B cell (primary cell): Measurements from ENCODE around the gene WFIKKN2. TPM values are rescaled to one million over a fixed set of nuclear protein-coding genes. Genes with fewer than 3 reads are reported as not detected.

Source experiments
- ATAC-seq: fragments of 200-7000 bp; cut with Tn5 transposase; one replicate; pipeline ENCODE4 v1.10.0; 2021; ENCODE audit warnings: low read depth, mild to moderate bottlenecking, moderate number of reproducible peaks, moderate library complexity
- CTCF ChIA-PET: fragments of 350-600 bp; sonication (Branson Sonifier 250); formaldehyde crosslinking; loops from one replicate; lab custom pipeline; 2021; ENCODE audit warnings: antibody characterized with exemption, inconsistent platforms; lab: Charles Lee
- POLR2A ChIA-PET: fragments of 350-600 bp; sonication (Branson Sonifier 250); formaldehyde crosslinking; loops from one replicate; lab custom pipeline; 2021; ENCODE audit warnings: antibody characterized with exemption; lab: Charles Lee
- DNase-seq: peaks from one replicate; pipeline ENCODE4 v3.0.0; 2013
- H2AFZ ChIP-seq: 2 replicates; pipeline ENCODE4 v1.6.1; 2012; ENCODE audit warnings: mild to moderate bottlenecking, low read depth, low read length; ENCODE audit not compliant: insufficient read depth, poor library complexity, severe bottlenecking
- H3K27ac ChIP-seq, 2 donors: 1 replicate in 1 of 2; 2 replicates in 1 of 2; pipeline ENCODE4 v1.5.1; 2012 to 2013; ENCODE audit warnings: low read length in 2 of 2, mild to moderate bottlenecking in 2 of 2, moderate library complexity in 1 of 2
- H3K27me3 ChIP-seq, 4 experiments: fragments of 200-600 bp in 1 of 4; sonication (generic) in 1 of 4; replicated peaks in 1 of 4; 1 replicate in 2 of 4; 2 replicates in 2 of 4; pipeline versions ENCODE4 v1.6.1 to v1.7.0; 2013 to 2016; ENCODE audit warnings: low read length in 3 of 4, mild to moderate bottlenecking in 2 of 4, mixed read lengths in 1 of 4, moderate library complexity in 1 of 4; ENCODE audit not compliant: insufficient read depth in 4 of 4, control insufficient read depth in 3 of 4; ENCODE audit errors: control extremely low read depth in 1 of 4
- H3K36me3 ChIP-seq, 2 experiments: replicated peaks in 1 of 2; 1 replicate in 1 of 2; 2 replicates in 1 of 2; pipeline versions ENCODE4 v1.6.1 to v1.7.1; 2013; ENCODE audit warnings: low read length in 1 of 2; ENCODE audit not compliant: insufficient read depth in 2 of 2, control insufficient read depth in 1 of 2; ENCODE audit errors: control extremely low read depth in 1 of 2, extremely low read depth in 1 of 2
- H3K4me1 ChIP-seq, 2 donors: fragments of 200-600 bp in 1 of 2; sonication (generic) in 1 of 2; 1 replicate in 1 of 2; 2 replicates in 1 of 2; pipeline versions ENCODE4 v1.5.1 to v1.6.1; 2013 to 2017; ENCODE audit warnings: low read length in 2 of 2; ENCODE audit not compliant: control insufficient read depth in 2 of 2, insufficient read depth in 2 of 2
- H3K4me2 ChIP-seq: replicated peaks from 2 replicates; pipeline ENCODE3; 2012; ENCODE audit warnings: mild to moderate bottlenecking, low read depth, low read length; ENCODE audit not compliant: poor library complexity, severe bottlenecking
- H3K4me3 ChIP-seq, 5 experiments: fragments of 200-600 bp in 1 of 5; sonication (generic) in 1 of 5; 1 replicate in 3 of 5; 2 replicates in 2 of 5; pipeline versions ENCODE4 v1.5.1 to v1.7.0; 2011 to 2016; ENCODE audit warnings: low read length in 4 of 5, mild to moderate bottlenecking in 4 of 5, low read depth in 2 of 5, control low read depth in 1 of 5, moderate library complexity in 1 of 5; ENCODE audit not compliant: insufficient read depth in 1 of 5; ENCODE audit errors: control extremely low read depth in 1 of 5, extremely low read depth in 1 of 5
- H3K79me2 ChIP-seq: fragments of 200-600 bp; sonication (generic); one replicate; pipeline ENCODE4 v1.6.0; 2016; ENCODE audit warnings: low read length; ENCODE audit not compliant: control insufficient read depth, insufficient read depth
- H3K9ac ChIP-seq: fragments of 200-600 bp; sonication (generic); 2 replicates; pipeline ENCODE4 v1.6.1; 2017; ENCODE audit warnings: mild to moderate bottlenecking, low read length, moderate library complexity
- H3K9me3 ChIP-seq, 3 donors: one replicate each; pipeline versions ENCODE4 v1.6.1 to v1.7.1; 2013; ENCODE audit warnings: low read length in 2 of 3; ENCODE audit not compliant: control insufficient read depth in 2 of 3, insufficient read depth in 1 of 3; ENCODE audit errors: control extremely low read depth in 1 of 3
- H4K20me1 ChIP-seq: 2 replicates; pipeline ENCODE4 v1.6.0; 2012; ENCODE audit warnings: mild to moderate bottlenecking, low read length; ENCODE audit not compliant: insufficient read depth, control insufficient read depth, poor library complexity, severe bottlenecking
- H3K27ac Mint-ChIP-seq: one replicate; pipeline ENCODE4 v1.8.0; 2021; ENCODE audit warnings: mixed read lengths
- H3K27me3 Mint-ChIP-seq: one replicate; pipeline ENCODE4 v1.8.0; 2021; ENCODE audit warnings: mixed read lengths
- H3K4me1 Mint-ChIP-seq: one replicate; pipeline ENCODE4 v1.8.0; 2021; ENCODE audit warnings: mixed read lengths
- H3K4me3 Mint-ChIP-seq: one replicate; pipeline ENCODE4 v1.8.0; 2021; ENCODE audit warnings: mixed read lengths
- H3K9me3 Mint-ChIP-seq: one replicate; pipeline ENCODE4 v1.8.0; 2022; ENCODE audit warnings: mixed read lengths; ENCODE audit not compliant: insufficient read depth
- CTCF ChIP-seq: fragments of 200-600 bp; IDR thresholded peaks from one replicate; pipeline ENCODE4 v1.8.0; 2022; ENCODE audit warnings: antibody characterized with exemption, mild to moderate bottlenecking
- EZH2 ChIP-seq: IDR thresholded peaks from 2 replicates; pipeline ENCODE4 v1.6.1; 2012; ENCODE audit warnings: borderline replicate concordance, low read depth, mild to moderate bottlenecking, moderate library complexity, low read length; ENCODE audit not compliant: insufficient read depth, poor library complexity, severe bottlenecking
- WGBS: methylation state at CpG from one replicate; pipeline ENCODE4 v1.1.5; 2013; ENCODE audit warnings: missing lambda C conversion rate; ENCODE audit not compliant: insufficient coverage; 5-methylcytosine and 5-hydroxymethylcytosine counted together
- intact Hi-C: fragments of 100-400 bp; cut with micrococcal nuclease; formaldehyde crosslinking; loops from one replicate; pipeline ENCODE4 v1.10.0; 2022
- polyA plus RNA-seq: library from polyadenylated mRNA; depleted of rRNA; stranded (reverse); fragments of >200 nt; gene quantifications from 2 replicates; pipeline ENCODE4 v1.2.3, GENCODE V29; 2012
- total RNA-seq, 2 donors: library from RNA; stranded (reverse); fragments of 120-200 nt in 1 of 2; gene quantifications; 1 replicate in 1 of 2; 2 replicates in 1 of 2; pipeline versions ENCODE4 v1.2.3 to v1.2.4, GENCODE V29; 2013 to 2022

WFIKKN2 gene
- total and polyA plus RNA-seq, 2 donors (not counting 1 experiment from before 2014, with no cell fraction given) = not detected

DNA sequence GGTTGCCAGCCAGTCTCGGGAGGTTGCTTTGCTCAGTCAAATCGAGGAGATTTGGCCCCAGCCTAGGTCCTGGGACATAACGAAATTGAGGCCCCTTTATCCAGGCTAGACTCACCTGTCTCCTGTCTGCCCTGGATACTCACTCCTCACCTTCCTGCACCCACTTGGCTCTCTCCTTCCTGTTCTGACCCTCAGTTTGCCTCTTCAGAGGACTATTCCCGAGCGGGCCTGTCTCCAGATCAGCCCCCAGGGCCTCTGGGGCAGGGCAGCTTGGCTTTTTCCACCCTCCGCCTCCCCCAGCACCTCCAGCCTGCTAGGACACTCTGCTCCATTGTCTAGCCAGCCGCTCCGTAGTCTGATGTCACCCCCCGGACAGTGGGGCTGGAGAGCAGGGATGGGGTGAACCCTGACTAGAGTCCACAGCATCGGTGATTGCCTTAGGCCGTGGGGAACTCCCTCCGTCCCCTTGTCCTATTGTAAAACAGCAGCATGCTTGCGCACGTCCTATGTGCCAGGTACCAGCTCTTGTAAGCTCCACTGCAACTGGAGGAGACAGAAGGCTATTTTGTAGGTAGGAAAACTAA lies 8.8 kb downstream of the WFIKKN2 start:
- intact Hi-C loops = no loop called here
- Mint-ChIP-seq H3K27ac (no peak overlapping the region), H3K9me3 (peaks cover 6% of the 10 kb centered on the region), H3K4me3 (no peak overlapping the region), H3K4me1 (no peaks in the 10 kb centered on the region), H3K27me3 (no peaks in the 10 kb centered on the region)
- H3K36me3 ChIP-seq = no peaks in the 10 kb centered on the region
- TF ChIP-seq CTCF = no peak
- no peak for TF ChIP-seq EZH2
- 97% methylated on average over 14 of the region's 14 CpGs for WGBS
- H3K27me3 ChIP-seq = peaks cover 0 to 3% (median 0%) of the 10 kb centered on the region in 4 experiments
- no peak overlapping the region for H2AFZ ChIP-seq
- ChIA-PET POLR2A (no interaction called here), CTCF (no interaction called here)
- H3K9me3 ChIP-seq = peaks cover 0 to 13% (median 7%) of the 10 kb centered on the region in 3 donors
- DNase-seq (no peak), ATAC-seq (no peak)
- no peak overlapping the region for H3K27ac ChIP-seq
- no peaks in the 10 kb centered on the region for H3K79me2 ChIP-seq
- H3K4me2 ChIP-seq = no peak overlapping the region
- H4K20me1 ChIP-seq = no peaks in the 10 kb centered on the region
- H3K9ac ChIP-seq = no peak overlapping the region
- no peak overlapping the region for H3K4me3 ChIP-seq
- H3K4me1 ChIP-seq = no peaks in the 10 kb centered on the region

DNA sequence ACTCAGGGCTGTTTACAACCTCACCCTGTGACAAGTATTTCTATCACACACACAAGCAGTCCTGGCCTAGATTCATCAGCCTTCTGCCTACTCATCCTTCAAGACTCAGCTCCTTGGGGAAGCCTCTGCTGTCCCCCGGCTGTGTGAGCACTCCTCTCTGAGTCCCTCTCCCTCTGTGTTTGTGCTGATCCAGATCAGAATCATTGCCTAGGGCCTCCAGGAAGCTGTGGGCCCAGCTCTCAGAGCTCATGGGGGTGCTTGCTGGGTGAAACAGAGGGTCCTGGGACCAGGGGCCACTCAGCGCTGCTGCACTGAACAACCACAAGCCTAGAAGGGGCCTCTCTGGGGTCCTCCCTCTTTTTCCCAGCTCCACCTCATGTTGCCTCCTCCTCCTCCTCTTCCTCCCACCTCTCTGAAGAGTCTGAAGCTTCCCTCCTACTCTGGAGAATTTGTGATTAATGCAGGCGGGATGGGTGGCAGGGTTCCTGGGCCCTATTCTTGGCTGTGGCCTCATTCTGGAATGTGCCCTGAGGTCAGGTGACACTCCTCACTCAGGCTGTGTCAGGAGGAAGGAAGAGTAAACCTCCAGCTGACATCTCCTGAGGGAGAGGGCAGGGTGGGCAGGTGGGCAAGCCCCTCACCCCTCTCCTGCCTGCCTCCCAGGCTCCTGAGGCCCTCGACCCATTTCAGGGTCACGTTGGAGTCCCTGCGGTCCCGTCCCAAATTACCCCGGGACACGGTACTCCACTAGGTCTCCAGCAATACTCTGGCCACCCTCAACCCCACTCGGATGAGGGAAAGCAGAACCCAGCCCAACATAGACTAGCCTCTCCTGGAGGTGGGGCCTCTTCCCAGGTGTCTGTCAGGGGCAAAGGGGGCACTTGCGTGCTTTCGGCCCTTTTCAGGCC lies 10.1 kb downstream of the WFIKKN2 start:
- H3K4me3 Mint-ChIP-seq = no peak overlapping the region
- ChIA-PET CTCF (interaction anchor here (0.6 to 1.3 kb wide), 3 partner anchors 10 to 155 kb away, joined by 3 to 4 read pairs (median 3); no protein-coding TSS in a partner anchor), POLR2A (no interaction called here)
- WGBS = 95% methylated on average over 10 of the region's 12 CpGs
- H3K27me3 Mint-ChIP-seq = no peaks in the 10 kb centered on the region
- intact Hi-C loops = no loop called here
- H3K9ac ChIP-seq = no peak overlapping the region
- DNase-seq = no peak
- no peak overlapping the region for H3K4me3 ChIP-seq
- H3K27me3 ChIP-seq = peaks cover 0 to 3% (median 0%) of the 10 kb centered on the region in 4 experiments
- TF ChIP-seq CTCF (no peak), EZH2 (no peak)
- no peak overlapping the region for H3K4me2 ChIP-seq
- no peaks in the 10 kb centered on the region for H3K4me1 Mint-ChIP-seq
- no peaks in the 10 kb centered on the region for H3K4me1 ChIP-seq
- no peaks in the 10 kb centered on the region for H3K79me2 ChIP-seq
- H3K27ac Mint-ChIP-seq = no peak overlapping the region
- H3K9me3 Mint-ChIP-seq = peaks cover 6% of the 10 kb centered on the region
- H3K9me3 ChIP-seq = peaks cover 0 to 17% (median 7%) of the 10 kb centered on the region in 3 donors
- H4K20me1 ChIP-seq = no peaks in the 10 kb centered on the region
- no peak for ATAC-seq
- no peak overlapping the region for H2AFZ ChIP-seq
- H3K27ac ChIP-seq = no peak overlapping the region
- no peaks in the 10 kb centered on the region for H3K36me3 ChIP-seq
